ENCODE data around the gene SSBP3.

DNA sequence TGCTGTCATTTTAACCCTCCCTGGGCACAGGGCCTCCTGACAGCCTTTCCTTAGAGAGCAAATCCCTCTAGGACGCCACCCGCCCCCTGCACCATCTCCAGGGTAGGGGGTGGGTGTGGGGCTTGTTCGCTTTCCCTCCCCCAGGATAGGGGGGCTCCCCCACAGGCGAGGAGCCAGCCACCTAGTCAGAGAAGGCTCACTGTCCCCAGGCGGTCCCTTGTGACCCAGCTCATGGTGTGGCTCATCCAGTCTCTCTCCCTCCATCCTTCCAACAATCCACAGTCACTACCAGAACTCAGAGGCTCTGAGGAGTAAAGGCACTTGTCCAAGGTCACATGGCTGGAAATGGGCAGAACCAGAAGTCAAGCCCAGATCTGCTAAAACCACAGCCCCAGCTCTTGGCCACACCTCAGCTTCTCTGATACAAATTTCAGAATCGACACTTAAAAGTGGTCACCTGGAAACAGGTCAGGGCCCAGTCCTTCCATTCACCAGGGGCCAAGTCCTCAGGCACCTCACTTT, 116.4 kb downstream of the SSBP3 start:
- TF ChIP-seq, protein P1, sequence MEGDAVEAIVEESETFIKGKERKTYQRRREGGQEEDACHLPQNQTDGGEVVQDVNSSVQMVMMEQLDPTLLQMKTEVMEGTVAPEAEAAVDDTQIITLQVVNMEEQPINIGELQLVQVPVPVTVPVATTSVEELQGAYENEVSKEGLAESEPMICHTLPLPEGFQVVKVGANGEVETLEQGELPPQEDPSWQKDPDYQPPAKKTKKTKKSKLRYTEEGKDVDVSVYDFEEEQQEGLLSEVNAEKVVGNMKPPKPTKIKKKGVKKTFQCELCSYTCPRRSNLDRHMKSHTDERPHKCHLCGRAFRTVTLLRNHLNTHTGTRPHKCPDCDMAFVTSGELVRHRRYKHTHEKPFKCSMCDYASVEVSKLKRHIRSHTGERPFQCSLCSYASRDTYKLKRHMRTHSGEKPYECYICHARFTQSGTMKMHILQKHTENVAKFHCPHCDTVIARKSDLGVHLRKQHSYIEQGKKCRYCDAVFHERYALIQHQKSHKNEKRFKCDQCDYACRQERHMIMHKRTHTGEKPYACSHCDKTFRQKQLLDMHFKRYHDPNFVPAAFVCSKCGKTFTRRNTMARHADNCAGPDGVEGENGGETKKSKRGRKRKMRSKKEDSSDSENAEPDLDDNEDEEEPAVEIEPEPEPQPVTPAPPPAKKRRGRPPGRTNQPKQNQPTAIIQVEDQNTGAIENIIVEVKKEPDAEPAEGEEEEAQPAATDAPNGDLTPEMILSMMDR (IDR thresholded peaks at IDR 0.05), result no peak
- TF ChIP-seq POLR2A (IDR thresholded peaks at IDR 0.05), result no peak

Data from thyroid gland (tissue), 4 donors.